HG02943 (cell line): ENCODE results near the gene ANKRD61.
A peak's percentile ranks its signal among the peaks of the same experiment; 100 is the strongest.
"Not testable (repeated sequence)": the region's sequence is repeated elsewhere in the genome, so short reads cannot be mapped to it uniquely, and the experiment has no call there.

ENCODE experiments used
- ATAC-seq: cut with Tn5 transposase; IDR thresholded peaks from one replicate; pipeline ENCODE4 v1.9.1; 2021; ENCODE audit warnings: mild to moderate bottlenecking, low read depth, moderate library complexity; ENCODE audit not compliant: unreplicated experiment

Gene ANKRD61

DNA sequence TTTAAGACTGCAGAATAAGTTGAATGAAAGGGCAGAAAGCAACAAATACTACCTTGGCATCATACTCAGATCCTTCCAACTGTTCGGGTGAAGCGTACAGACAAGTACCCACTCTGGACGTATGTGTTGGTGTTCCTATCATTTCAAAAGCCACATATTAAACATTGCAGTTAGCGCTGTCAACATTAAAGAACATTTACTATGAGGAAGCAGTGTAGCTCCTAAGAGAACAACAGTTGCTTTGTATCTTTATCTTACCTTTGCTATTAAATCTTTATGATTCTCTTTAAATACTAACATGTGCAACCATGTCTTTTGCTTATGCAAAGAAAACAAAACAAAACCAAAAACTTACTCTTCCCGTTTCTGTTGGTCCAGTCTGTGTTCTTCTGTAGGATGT lies 2.6 kb upstream of the ANKRD61 start:
- ATAC-seq = no peak

DNA sequence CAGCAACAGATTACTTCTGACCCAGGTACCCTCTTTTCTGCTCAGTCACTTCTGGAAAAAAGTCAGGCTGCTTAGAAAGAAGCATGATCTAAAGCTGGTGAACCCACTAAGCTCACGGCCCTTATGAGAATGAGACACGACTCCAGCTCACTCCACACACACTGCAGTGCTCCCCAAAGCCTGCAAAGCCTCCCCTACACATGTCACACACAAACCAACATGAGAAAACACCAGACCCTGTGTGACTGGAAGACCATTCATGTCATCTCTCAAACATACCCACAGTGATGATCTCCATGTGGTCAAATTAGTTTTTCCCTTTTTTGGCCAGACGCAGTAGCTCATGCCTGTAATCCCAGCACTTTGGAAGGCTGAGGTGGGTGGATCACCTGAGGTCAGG lies 391 bp downstream of the ANKRD61 start:
- no peak for ATAC-seq

DNA sequence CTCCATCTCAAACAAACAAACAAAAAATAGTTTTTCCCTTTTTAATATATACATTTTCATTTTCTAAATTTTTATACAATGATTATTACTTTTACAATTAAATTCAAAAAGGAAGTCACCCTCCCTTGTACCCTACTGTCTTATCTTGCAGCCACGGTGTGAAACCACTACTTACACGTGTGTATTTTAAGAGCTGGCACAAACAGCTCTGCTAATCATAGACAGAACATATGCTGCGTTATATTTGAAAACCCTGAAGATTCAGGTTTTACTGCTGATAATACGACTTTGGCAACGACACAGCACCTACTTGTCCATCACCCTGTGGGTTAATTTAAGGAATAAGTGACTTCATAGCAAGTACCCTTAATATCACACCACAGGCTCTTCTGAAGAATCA lies 991 bp downstream of the ANKRD61 start:
- ATAC-seq = no peak

- ATAC-seq = no peak
Measured at GRCh38 chr7:6032641-6033040, 1.5 kb downstream of the ANKRD61 start.

DNA sequence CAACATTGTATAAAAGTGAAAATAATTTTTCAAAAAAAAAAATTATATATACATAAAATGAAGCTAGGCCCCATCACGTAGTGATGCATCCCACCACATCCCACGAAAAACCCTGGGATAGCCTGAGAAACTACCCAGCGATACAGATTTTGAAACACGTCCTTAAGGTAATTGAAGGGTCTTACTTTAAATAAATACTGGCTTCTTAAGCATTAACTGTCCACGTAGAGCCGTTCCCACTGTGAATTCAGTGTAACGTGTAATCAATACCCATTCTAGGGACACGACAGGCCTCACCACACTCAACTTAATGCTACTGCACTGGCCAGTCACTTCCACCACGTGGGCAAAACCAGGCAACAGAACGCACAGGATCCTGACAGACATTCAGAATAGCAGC lies 4.0 kb downstream of the ANKRD61 start:
- ATAC-seq = no peak

- ATAC-seq = no peak
Measured at GRCh38 chr7:6035686-6036085, 4.5 kb downstream of the ANKRD61 start.

DNA sequence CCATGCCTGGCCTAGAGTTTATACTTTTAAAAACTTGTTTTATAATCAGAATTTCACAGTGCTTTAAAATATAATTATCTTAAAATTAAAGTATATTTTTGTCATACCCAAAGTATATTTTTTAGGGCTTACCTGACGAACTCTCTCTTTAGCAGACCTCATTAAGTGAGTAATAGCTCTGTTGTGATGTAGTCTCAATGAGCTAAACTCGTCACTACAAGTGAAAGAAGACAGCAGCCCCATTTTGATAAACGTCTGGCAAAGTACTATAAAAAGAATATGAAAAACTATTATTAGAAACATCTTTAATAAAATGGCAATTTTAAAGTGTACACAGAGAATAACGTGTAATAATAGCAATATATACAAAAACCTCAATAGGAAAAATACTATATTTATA lies 18.6 kb downstream of the ANKRD61 start:
- no peak for ATAC-seq

DNA sequence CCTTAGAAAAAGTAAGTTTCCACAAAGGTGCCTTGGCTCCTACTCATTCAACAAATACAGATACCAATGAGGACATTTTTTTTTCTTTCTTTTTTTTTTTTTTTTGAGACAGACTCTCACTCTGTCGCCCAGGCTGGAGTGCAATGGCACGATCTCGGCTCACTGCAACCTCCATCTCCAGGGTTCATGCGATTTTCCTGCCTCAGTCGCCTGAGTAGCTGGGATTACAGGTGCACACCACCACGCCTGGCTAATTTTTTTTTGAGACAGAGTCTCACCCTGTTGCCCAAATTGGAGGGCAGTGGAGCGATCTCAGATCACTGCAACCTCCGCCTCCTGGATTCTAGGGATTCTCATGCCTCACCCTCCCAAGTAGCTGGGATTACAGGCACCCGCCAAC lies 20.0 kb downstream of the ANKRD61 start:
- ATAC-seq = not testable (repeated sequence)

DNA sequence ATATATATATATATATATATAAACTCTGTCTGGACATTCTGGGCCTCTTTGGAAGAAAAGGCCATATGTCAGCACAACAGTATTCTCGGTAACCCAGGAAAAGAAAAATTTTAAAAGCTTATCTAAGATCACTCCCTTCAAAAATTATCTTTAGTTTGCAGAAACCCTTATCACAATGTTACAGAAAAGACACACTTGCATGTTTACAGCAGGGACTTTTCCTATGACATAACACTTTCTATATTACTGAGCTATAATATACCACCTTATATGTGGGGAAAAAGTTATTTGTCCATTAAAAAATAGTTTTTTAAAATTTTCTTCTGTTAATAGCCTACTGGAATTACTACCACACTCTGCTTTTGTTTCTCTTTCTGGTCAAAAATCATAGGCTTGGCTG lies 25.4 kb downstream of the ANKRD61 start:
- ATAC-seq = no peak

- ATAC-seq = no peak
Measured at GRCh38 chr7:6057316-6058129, 26.3 kb downstream of the ANKRD61 start.

DNA sequence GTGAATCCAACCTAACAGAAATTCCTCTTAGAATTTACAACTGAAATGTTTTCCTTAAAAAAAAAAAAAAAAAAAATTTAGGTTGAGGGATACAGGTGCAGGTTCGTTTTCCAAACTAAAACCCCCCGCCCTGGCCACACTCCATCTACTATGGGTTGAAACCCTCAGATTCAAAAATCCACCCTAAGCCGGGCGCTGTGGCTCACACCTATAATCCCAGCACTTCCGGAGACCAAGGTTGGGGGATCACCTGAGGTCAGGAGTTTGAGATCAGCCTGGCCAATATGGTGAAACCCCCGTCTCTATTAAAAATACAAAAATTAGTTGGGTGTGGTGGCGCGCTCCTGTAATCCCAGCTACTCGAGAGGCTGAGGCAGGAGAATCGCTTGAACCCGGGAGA lies 28.8 kb downstream of the ANKRD61 start:
- ATAC-seq = not testable (repeated sequence)

DNA sequence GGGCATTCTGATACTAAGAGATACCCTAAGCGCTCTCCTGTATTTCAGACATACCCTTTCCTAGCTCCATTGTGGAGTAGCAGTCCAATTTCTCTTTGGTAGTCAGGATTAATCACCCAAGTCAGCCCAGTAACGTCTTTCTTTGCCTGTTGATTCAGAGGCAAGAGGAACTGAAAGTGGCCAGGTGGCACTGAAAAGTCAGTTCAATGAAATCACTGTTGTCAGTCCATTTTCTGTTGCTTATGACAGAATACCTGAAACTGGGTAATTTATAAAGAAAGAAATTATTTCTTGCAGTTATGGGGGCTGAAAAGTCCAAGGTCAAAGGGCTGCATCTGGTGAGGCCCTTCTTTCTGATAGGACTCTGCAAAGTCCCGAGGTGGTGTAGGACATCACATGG lies 40.2 kb downstream of the ANKRD61 start:
- peak; percentile 87 for ATAC-seq

DNA sequence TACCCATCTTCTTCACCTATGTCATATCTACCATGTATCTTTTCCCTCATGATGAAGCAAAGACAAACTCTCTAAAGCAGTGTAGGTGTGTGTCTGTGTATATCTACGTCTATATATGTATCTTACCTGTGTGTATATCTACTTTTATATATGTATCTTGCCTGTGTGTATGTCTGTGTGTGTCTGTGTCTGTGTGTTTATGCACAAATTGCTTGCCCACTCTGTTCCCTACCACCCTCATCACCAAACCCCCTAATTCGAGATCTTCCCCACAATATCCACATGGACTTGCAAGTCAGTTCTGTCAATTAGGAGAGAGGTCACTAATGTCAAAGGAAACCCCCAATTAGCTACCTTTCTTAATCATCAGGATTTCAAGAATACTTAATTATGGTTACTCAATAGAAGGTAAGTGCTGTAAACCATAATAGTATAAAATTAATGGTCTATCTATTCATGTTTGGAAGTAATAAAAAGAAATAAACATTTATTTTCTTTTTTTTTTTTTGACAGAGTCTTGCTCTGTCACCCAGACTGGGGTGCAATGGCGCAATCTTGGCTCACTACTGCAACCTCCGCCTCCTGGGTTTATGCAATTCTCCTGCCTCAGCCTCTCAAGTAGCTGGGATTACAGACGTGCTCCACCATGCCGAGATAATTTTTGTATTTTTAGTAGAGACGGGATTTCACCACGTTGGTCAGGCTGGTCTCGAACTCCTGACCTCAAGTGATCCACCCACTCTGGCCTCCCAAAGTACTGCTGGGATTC lies 43.6 kb downstream of the ANKRD61 start:
- ATAC-seq = no peak

DNA sequence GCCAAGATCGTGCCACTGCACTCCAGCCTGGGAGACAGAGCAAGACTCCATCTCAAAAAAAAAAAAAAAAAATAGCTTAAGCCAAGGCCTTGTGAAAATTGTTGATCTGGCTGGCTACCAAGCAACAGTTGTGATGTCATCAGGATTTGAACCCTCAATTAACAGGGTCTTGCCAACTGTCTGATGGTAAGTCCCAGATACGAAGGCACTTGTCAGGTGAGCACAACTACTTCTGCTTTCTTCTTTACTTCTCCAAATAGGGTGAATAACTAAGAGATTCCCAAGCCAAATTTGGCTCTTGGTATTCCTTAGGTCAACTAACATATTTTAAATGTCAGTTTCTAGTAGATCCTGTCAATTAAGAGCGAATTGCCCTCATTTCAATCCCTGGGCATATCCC lies 47.4 kb downstream of the ANKRD61 start:
- ATAC-seq = no peak

GRCh38 chr7:6083047-6083446 lies 51.9 kb downstream of the ANKRD61 start:
- not testable (repeated sequence) for ATAC-seq
